ENCODE measurements around the gene PDCD4. TPM values are rescaled to one million over a fixed set of nuclear protein-coding genes. Genes with fewer than 3 reads are reported as not detected.

The PDCD4 gene
- total RNA-seq, 1 experiment from 2014 or later = 63.0 TPM

DNA sequence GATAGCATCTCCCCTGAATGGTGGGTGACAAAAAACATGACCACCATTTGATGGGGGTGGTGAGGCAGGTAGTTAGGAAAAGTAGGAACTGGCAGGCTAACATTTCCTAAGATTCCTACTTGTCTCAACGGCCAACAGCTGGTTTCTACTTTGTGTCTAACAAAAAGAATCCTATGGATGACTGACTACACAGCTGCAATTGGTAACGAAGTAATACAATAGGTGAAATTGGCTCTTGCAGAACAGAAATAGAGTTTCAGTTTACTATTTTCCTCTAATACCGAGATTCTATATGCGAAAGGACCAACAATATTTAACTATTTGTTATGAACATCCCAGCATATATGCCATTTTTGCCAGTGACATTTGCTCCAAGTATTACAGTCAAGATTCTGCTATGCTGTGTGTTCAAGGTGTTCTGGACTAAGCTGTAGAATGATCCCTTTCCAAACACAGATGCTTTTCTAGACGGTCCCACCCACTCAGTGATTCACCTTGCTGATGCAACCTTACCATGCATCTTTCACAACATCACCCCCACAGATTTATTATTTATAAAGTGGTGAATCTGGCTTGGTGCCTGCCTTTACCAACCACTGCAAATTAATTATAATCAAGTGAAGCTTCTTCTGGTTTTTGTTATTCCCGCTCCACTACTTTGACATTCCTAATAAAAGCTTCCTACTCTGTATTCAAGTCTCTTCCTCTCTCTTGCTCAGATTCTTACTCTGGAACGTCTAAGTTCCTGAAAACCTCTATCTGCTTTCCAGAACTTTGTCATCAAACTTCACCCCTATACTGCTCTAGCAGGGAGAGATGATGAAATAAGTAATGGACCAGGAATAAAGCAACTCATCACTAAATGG, 30.5 kb downstream of the PDCD4 start (continued):
- TF ChIP-seq, protein P1, sequence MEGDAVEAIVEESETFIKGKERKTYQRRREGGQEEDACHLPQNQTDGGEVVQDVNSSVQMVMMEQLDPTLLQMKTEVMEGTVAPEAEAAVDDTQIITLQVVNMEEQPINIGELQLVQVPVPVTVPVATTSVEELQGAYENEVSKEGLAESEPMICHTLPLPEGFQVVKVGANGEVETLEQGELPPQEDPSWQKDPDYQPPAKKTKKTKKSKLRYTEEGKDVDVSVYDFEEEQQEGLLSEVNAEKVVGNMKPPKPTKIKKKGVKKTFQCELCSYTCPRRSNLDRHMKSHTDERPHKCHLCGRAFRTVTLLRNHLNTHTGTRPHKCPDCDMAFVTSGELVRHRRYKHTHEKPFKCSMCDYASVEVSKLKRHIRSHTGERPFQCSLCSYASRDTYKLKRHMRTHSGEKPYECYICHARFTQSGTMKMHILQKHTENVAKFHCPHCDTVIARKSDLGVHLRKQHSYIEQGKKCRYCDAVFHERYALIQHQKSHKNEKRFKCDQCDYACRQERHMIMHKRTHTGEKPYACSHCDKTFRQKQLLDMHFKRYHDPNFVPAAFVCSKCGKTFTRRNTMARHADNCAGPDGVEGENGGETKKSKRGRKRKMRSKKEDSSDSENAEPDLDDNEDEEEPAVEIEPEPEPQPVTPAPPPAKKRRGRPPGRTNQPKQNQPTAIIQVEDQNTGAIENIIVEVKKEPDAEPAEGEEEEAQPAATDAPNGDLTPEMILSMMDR (IDR thresholded peaks at IDR 0.05 in 2 of 3, conservative IDR thresholded peaks at IDR 0.05 in 1 of 3; ENCODE audit: borderline replicate concordance in 1 of 3, insufficient read depth in 1 of 3, low read depth in 2 of 3, low read length in 2 of 3) = no peak
- peak; percentile 90 for TF ChIP-seq EGR1 (IDR thresholded peaks at IDR 0.05; ENCODE audit: low read depth)
- peak; percentile 53; the same call in 1 of the 2 replicates for TF ChIP-seq JUND (IDR thresholded peaks at IDR 0.05)
- TF ChIP-seq SIN3A (IDR thresholded peaks at IDR 0.05; ENCODE audit: low read depth) = no peak

DNA sequence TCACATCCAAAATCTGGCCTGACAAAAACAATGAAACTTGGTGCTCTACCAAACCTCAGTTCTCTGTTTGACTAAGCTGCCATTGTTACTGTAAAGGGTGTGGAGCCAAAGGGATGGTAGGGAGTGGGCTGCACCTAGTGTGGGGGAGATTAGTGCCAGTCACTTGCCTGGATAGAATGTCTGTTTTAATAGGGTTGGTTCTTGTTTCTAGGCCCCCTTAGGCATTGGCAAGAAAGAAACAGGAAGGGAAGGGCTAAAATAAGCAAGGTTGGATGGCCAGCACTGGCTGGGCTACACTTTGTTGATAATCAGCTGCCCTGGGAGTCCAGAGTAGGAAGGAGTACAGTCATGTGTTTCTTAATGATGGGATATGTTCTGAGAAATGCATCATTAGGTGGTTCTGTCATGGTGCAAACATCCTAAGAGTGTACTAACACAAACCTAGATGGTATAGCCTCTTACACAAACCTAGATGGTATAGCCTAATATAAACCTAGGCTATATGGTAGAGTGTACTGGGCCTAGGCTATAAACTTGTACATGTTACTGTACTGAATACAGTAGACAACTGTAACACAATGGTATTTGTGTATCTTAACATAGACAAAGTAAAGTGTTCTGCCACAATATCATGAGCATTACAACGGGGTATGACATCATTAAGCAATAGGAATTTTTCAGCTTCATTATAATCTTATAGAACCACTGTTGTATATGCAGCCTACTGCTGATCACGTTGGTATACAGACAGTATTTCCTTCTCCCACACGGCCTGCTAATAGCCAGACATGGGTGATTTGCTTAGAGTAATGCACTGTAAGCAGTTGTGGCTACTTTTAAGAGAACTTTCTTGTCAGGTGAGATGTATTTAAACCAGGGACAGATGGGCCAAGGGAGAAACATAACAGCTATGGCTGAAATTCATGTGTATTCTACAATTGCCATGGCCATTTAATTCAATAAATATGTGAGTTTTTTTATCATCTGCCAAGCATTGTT, 31.9 kb downstream of the PDCD4 start:
- RAD21 ChIA-PET (ENCODE audit: low non-redundant PET in 1 of 2, low total read pairs in 2 of 2, uncharacterized antibody in 2 of 2, unreplicated experiment in 2 of 2) = no interaction called here
- Histone ChIP-seq H3K9me2 (ENCODE audit: insufficient read depth) (no peaks in the 10 kb centered on the region), H3K36me3 (ENCODE audit: control insufficient read depth in 1 of 2, insufficient read depth in 2 of 2, low read length in 2 of 2) (no peaks in the 10 kb centered on the region), H3K4me3 (replicated peaks in 1 of 2; ENCODE audit: low read depth in 1 of 2, low read length in 2 of 2) (no peak overlapping the region), H3K4me2 (ENCODE audit: low read length) (no peak overlapping the region), H3K4me1 (ENCODE audit: control insufficient read depth in 1 of 2, insufficient read depth in 2 of 2, low read length in 2 of 2) (peaks cover 0 to 11% of the 10 kb centered on the region in 2 experiments; a peak in 2 of 4 replicates), H4K20me1 (ENCODE audit: insufficient read depth) (no peaks in the 10 kb centered on the region), H2AFZ (ENCODE audit: low read depth, low read length, poor library complexity, severe bottlenecking) (no peak overlapping the region), H3K27me3 (ENCODE audit: insufficient read depth, low read length) (no peaks in the 10 kb centered on the region), H3K9ac (ENCODE audit: low read length) (no peak overlapping the region), H3K79me2 (ENCODE audit: insufficient read depth, low read length) (no peaks in the 10 kb centered on the region), H3K9me3 (ENCODE audit: control insufficient read depth in 1 of 2, insufficient read depth in 1 of 2, low read depth in 1 of 2, low read length in 2 of 2) (no peaks in the 10 kb centered on the region), H3K27ac (ENCODE audit: low read depth, low read length) (no peak overlapping the region)
- CTCF ChIA-PET = interaction anchor here (1.3 to 1.6 kb wide), 3 partner anchors 10 to 157 kb away, joined by 4 to 10 read pairs (median 5); no protein-coding TSS in a partner anchor
- intact Hi-C loops (cut with micrococcal nuclease) = no loop called here
- BruUV-seq (replicated peaks) = no TSS peak
- DNase-seq (ENCODE audit: low read depth, low spot score) (no peak), ATAC-seq (no peak)
- TF ChIP-seq POLR2AphosphoS5 (IDR thresholded peaks at IDR 0.05; ENCODE audit: low read depth, low read length) = no peak; the same call in 1 of the 2 replicates
- TF ChIP-seq, protein P2, sequence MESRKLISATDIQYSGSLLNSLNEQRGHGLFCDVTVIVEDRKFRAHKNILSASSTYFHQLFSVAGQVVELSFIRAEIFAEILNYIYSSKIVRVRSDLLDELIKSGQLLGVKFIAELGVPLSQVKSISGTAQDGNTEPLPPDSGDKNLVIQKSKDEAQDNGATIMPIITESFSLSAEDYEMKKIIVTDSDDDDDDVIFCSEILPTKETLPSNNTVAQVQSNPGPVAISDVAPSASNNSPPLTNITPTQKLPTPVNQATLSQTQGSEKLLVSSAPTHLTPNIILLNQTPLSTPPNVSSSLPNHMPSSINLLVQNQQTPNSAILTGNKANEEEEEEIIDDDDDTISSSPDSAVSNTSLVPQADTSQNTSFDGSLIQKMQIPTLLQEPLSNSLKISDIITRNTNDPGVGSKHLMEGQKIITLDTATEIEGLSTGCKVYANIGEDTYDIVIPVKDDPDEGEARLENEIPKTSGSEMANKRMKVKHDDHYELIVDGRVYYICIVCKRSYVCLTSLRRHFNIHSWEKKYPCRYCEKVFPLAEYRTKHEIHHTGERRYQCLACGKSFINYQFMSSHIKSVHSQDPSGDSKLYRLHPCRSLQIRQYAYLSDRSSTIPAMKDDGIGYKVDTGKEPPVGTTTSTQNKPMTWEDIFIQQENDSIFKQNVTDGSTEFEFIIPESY (IDR thresholded peaks at IDR 0.05; ENCODE audit: extremely low read depth, insufficient replicate concordance, low read length) = no peak
- TF ChIP-seq CEBPB (IDR thresholded peaks at IDR 0.05; ENCODE audit: low read depth) = no peak
- no peak for TF ChIP-seq YY1 (IDR thresholded peaks at IDR 0.05; ENCODE audit: extremely low read depth, insufficient replicate concordance, low read depth, low read length)
- no peak for TF ChIP-seq POLR2A (IDR thresholded peaks at IDR 0.05; ENCODE audit: borderline replicate concordance, extremely low read depth, insufficient read depth, insufficient read length)
- TF ChIP-seq CBX3 (IDR thresholded peaks at IDR 0.05; ENCODE audit: low read depth) = no peak
- TF ChIP-seq ELF1 (IDR thresholded peaks at IDR 0.05; ENCODE audit: borderline replicate concordance, low read depth) = no peak
- TF ChIP-seq EGR1 (IDR thresholded peaks at IDR 0.05; ENCODE audit: low read depth) = no peak
- POLR2A ChIA-PET = interaction anchor here (5.0 kb wide), 1 partner anchor 15 kb away, joined by 35 read pairs; the partner anchor contains the start of genes BBIP1 and SHOC2

Measured in HCT116 (cell line).